ENCODE data around the gene SIRT7.
"Not testable (repeated sequence)": the region's sequence is repeated elsewhere in the genome, so short reads cannot be mapped to it uniquely, and the experiment has no call there.

SIRT7 gene

DNA sequence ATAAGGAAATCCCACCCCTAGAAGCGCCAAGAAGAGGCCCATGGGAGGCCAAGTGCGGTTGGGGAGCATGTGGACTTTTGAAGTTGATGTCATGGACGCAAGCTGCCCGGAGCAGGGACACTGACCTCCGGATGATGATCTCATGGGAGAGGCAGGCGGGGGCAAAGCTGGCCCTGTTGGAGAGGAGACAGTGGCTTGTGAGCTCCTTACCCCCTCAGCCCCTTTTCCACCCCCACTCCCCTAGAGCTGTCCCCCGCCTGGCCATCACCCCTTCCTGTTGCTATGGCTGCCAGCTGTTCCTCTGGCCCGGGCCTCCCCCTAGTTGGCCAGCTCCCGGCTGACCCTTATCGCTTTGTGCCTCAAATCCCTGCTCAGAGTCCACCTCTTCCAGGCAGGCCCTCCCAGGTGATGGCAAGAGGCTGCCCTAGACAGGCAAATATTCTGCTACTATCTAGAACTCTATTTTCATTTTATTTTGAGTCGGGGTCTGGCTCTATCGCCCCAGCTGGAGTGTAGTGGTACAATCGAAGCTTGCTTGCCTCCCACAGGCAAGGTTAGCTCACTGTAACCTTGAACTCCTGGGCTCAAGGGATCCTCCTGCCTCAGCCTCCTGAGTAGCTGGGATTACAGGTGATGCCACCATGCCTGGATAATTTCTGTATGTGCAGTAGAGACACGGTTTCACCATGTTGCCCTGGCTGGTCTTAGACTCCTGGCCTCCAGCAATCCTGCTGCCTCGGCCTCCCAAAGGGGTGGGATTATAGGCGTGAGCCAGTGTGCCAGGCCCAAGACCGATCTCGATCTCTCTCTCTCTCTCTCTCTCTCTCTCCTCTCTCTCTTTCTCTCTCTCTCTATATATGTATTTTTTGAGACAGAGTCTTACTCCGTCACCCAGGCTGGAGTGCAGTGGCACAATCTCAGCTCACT is 36.4 kb upstream of the SIRT7 start:
- DNase-seq: no peak

DNA sequence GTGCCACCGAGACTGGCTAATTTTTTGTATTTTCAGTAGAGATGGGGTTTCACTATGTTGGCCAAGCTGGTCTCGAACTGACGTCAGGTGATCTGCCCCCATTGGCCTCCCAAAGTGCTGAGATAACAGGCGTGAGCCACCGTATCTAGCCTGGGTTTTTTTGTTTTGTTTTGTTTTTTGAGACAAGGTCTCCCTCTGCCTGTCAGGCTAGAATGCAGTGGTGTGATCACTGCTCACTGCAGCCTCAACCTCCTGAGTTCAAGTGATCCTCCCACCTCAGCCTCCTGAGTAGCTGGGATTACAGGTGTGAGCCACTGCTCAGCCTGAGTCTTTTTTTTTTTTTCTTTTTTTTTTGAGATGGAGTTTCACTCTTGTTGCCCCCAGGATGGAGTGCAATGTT is 35.5 kb upstream of the SIRT7 start:
- DNase-seq: not testable (repeated sequence)

DNA sequence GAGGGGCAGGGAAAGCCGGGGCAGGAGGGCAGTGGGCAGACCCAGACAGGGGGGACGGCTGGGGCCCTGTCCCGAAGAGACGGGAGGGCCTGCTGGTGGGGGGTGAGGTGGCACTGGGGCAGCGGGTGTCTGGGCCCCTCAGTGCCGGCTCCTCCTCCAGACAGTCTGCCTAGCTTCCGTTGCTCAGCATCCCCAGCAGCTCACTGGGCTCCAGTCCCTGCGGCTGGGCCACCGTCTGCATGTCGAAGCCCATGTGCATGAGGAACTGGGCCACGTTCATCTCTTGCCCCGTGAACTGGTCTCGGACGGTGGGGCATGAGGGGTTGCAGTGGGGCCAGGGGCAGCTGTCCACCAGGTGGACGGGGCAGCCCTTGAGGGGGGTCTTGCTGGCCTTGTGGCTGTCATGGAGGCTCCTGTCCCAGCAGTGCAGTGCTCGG is 34.8 kb upstream of the SIRT7 start:
- DNase-seq: no peak

DNA sequence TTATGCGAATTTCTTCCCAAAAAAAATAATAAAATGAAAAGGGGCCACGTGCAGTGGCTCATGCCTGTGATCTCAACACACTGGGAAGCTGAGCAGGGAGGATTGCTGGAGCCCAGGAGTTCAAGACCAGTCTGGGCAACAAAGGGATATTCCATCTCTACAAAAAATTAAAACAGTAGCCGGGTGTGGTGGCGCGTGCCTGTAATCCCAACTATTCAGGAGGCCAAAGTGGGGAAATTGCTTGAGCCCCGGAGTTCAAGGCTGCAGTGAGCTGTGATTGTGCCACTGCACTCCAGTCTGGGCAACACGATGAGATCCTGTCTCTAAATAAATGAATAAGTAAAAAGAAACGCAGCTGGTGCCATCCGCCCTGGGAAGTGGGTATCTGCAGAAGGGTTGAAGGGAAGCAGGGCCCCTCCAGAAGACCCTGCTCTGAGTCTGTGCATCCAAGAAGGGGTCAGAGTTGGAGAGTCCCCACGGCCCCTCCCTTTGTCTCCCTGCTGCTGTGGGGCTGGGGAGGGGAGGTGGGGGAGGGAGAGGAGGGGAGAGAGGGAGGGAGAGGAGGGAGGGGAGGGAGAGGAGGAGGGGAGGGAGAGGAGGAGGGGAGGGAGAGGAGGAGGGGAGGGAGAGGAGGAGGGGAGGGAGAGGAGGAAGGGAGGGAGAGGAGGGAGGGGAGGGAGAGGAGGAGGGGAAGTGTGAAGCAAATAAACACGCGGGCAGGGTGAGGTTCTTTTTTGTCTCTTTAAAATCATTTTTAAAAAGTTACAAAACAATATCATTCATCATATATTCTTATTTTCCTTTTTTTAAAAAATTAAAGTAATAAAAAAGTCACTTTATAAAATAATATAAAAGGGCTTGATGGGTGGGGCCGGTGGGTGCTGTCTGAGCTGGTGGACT is 34.1 kb upstream of the SIRT7 start:
- no peak for DNase-seq

DNA sequence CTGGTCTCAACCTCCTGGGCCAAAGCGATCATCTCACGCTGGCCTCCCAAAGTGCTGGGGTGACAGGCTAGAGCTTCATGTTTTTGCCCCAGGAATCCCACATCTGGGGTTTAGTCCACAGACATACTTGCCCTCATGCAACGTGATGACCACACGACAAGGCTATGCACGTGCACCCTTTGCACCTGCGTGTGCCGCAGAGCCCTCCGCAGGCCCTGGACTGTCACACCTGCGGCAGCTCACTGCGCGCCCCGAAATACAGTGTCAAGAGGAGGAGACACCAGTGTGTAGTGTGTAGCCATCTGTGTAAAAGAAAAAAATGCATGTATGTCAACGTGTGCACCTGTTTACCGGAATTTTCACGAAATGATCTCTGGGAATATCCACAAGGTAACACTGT is 32.5 kb upstream of the SIRT7 start:
- DNase-seq: no peak

DNA sequence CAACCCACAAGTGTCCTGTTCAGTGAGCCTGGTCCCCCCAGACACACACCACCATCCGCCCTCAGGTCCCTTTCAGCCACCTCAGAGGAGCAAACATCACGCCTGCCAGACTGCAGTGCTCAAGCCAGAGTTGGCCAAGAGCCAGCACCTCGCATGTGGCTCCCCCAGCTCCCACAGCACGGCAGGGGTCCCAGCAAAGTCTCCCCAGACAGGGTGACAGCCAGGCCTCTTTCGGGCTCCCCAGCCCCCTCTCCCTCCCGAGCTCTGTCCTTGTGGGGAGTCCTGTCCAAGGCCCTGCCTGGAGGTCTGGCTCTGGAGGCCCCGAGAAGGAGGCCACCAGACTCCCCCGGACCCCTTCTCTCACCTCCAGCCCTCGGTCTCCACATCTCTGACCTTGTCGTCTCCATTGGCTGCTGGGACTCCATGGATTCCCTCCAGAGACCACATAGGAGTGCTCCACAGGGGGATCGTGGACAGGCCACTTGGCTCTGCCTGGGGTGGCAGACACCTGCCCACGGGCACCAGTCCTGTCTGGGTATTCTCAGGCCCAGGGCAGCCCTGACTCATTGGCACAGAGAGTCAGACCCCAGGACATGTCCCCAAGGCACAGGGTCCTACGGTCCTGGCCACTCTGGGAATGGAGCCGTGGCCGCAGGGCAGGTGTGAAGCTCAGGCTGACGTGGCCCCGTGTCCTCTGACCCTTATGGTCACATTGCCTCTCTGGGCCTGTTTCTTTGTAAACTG is 30.8 kb upstream of the SIRT7 start:
- no peak for DNase-seq

DNA sequence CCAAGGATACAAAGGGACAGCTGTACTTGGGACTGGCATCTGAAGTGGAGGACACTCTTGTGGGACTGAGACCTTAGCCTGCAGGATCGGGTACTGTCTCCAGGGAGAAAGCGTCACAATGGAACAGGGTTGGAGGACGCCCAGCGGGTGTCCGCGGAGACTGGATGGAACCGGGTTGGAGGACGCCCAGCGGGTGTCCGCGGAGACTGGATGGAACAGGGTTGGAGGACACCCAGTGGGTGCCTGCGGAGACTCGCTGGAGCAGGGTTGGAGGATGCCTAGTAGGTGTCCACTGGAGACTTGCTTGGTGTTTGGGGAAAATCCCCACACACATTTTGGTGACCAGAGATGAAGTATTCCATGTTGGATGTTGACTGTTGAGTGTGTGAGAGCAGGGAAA is 29.2 kb upstream of the SIRT7 start, which contains the start of gene MYADML2:
Gene MYADML2 (minus strand): TSS at position 45 of the 400 bp plus-strand sequence. CDS start 5,492 bp downstream, outside the sequence.
- no peak for DNase-seq

DNA sequence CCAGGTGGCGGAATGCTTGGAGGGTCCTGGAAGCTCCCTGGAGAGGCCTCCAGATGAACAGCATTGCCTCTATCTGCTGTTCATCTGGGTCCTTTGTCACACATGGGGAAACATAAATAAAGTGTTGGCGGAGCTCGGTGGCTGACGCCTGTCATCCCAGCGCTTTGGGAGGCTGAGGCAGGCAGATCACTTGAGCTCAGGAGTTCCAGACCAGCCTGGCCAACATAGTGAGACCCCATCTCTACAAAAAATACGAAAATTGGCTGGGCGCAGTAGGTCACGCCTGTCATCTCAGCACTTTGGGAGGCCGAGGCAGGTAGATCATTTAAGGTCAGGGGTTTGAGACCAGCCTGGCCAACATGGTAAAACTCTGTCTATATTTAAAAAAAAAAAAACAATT is 26.9 kb upstream of the SIRT7 start:
- DNase-seq: no peak

DNA sequence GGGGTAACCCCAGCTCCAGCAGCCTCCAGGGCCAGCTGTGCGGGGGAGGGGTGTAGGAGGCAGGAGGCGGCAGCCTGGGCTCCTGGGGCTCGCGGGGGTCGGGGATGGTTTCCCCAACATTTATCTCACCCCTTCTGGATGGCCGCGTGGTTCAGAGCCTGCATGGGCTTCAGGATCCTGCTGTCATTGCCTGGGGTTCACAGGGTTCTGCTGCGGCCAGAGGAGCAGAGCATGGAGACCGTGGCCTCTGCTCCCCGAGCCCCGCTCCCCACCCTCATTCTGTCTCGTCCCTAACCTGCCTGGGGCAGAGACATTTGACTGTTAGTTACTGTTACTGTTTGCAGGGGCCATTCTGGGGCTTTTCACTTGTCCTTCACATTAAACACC is 24.2 kb upstream of the SIRT7 start:
- DNase-seq: no peak

DNA sequence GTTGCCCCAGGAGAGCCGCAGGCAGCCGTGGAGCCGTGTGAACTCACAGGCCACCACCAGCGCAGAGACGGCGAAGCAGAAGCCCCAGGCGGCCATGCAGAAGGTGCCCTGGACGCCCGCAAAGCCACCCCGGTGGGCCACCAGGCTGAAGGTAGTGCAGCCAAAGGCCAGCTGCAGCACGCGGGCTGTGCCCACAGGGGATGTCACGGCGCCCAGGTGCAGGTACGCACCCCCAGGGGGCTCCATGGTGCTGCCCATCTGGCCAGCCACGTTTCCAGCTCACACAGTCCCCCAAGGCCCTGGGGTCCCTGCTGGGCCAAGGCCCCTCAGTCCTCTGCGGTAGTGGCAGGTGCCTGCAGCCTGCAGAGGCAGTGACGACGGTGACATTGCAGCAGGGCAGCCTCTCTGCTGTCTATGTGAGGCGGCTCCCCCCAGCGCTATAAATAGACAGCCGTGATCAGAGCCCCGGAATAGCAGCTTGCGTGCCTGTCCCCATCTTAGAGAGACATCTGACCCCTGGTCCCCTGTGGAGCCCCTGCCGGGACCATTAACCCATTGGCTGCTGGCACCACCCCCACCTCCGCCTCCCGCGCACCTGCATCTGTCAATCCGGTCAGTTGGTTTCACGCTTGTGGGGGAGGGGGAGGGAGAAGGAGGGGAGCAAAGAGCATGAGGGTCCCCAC is 23.6 kb upstream of the SIRT7 start:
- DNase-seq: no peak

DNA sequence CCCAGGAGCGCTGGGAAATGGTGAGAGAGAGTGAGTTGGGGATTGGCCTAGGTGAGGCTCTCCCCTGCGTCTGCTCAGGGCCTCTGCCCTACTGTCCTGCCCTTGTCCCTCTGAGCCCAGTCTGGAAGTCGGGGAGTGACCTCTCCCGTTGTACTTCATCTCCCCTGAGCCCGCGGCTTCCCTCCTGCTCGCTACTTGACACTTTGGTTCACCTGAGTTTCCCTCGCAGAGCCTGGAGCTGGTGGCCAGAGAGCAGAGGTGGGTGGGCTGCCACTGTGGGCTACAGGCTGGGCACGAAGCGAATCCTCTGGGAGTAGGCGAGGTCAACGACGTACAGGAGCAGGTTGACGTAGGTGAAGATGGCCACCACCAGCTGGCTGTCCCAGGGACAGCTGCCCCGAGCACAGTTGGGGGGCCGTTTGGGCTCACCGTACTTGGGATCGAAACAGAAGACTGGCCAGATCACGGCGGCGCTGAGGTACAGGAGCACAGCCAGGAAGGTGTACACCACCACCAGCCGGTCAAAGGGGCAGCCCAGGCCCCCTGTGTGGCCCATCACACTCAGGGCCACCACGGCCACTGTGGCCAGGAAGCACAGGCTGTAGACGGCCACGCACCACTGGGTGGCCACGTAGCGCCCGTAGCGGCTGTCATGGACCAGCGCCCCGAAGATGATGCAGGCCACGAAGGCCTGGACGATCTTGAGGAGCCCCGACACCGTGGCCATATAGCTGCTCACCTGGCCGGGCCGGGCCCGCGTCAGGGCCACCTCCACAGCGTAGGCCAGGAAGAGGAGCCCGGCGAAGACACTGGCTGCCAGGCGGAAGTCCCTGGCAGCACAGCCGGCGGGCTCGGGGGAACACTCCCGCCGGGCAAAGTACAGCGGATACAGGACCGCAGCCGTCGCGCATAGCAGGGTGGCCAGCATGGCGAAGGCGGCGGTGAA is 22.8 kb upstream of the SIRT7 start:
- no peak for DNase-seq

DNA sequence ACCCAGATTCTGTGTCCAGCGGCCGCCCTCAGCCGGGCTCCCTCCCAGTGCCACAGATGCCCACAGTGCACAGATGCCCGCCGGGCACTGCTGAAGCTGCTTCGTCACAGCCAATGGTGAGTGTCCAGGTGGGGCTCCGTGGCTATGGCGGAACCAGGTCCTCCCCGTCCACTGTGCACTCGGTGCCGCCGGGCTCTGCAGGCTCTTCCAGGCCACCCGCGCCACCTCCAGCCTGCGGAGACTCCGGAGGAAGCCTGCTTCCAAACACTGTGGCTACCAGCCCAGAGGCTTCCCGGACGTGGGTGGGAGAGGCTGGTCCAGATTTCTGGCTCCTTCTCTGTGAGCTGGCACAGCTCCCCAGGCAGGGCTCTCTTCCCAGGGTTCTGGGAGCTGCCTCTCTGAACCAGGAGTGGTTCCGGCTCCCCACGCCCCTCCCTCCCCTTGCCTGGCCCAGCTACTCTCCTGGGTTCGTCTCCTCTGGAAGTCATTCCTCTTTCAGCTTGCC is 22.0 kb upstream of the SIRT7 start:
- DNase-seq: no peak

DNA sequence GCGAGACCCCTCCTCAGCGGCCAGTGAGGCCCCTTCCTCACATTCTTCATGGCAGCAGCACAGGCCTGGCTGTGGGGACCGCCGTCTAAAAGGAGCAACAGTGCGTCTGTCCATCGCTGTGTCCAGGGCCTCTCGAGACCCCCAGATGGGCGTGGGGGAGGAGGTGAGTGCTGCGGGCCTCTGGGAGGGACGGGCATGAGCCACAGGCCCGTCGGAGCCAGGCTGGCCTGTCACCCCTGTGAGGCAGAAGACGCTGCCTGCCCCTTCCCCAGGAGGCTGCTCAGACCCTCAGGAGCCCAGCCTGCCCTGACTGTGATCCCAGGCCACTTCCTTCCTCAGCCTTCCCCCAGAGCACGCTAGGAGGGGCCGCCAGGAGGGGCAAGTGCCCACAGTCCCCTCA is 21.2 kb upstream of the SIRT7 start:
- no peak for DNase-seq

DNA sequence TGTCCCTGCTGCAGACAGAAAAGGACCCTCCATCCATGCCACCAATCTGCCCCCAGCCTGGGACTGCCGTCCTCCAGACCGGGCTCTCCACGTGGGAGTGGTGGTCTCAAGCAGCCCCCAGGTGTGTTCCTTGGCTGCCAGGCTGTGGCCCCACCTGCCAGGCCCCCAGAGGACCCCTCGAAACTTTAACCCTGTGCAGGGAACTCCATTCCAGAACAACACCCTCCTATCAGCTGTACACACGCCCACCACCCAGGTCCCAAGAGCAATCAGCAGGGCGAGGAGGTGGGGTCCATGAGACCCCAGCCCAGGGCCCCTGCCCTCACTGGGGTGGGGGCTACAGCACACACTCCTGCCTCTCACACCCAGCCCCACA is 17.7 kb upstream of the SIRT7 start:
- DNase-seq: no peak

DNA sequence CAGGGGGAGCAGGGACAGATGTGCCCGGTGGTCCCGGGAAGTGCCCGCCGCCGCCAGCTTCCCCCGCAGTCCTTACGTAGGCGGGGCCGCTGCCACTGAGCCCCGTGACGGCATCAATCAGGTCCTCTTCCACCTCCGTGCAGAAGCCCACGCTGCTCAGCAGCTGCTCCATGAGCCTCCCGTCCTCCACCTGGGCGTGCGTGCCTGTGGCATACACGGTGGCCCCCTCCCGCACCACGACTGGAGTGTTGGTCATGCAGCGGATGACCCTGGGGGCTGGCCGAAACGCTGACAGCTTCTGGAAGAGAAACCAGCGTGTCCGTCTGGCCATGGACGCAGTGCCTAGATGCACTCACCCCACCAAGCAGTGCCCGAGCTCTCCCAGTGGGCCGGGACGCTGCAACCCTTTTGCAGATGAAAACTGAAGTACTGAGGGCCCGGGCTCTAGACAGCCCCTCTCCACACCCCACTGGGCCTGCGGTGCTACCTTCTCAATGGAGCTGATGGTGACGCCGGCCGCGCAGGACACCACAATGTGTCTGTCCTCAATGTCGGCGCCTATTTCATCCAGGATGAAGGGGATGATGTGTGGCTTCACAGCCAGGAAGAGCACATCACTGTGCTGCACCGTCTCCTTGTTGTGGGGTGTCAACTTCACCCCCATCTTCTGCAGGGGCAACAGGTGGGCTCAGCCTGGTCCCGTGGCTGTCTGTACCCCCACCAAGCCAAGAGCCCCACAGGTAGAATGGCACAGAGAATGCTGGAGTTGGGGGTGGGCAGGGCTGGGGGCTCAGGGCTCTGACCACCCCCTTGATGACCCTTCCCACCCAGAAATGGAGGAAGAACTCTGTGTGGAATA is 17.1 kb upstream of the SIRT7 start:
- no peak for DNase-seq

DNA sequence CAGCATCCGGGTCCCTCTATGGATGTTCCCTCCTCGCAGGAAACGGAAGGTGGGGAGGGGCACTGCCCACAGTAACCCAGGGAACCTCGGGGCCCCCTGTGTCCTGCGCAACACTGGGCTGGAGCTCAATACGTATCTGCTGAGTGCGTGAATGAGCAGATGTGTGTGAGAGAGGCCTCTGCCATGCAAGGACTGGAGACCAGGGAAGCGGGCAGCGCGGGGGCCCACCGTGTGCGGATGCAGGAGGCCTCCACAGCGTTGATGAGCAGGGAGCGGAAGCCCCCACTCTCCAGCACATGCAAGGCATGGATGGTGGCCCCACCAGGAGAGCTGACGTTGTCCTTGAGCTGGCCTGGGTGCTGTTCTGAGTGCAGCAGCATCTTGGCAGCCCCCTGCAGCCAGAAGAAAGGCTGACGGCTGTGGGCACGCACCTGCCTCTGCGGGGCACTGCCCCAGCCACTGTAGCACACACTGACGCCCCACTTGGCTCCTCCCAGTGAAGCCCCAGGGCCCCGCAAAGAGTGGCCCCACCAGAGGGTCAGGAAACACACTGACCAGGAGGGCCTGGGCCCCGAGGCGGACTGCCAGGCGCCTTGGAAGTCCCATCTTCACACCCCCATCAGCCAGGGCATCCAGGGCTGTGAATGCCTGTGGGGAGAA is 16.3 kb upstream of the SIRT7 start:
- DNase-seq: no peak

DNA sequence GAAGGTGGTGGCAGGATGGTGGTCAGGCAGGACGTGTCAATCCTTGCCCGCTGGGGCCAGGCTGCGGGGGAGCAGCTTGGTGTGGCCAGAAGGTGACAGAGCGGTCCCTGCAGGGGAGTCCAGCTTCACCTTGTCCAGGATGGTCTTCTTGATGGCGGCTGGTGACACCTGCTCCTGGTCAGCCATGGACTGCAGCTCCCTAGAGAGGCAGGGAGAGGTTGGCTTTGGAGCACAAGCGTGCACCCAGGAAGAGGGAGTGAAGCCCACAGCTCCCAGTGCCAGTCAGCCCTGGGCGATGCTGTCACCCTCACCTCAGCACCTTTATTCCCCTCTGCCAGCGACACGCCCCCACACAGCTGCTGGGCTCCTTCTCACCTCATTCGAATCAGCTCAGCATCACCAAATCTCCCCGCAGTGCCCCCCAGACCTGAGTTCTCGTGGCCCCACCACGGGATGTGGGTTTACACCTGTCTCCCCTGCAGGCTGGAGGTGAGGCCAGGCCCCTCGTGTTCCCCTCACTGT is 15.3 kb upstream of the SIRT7 start:
- DNase-seq: no peak

DNA sequence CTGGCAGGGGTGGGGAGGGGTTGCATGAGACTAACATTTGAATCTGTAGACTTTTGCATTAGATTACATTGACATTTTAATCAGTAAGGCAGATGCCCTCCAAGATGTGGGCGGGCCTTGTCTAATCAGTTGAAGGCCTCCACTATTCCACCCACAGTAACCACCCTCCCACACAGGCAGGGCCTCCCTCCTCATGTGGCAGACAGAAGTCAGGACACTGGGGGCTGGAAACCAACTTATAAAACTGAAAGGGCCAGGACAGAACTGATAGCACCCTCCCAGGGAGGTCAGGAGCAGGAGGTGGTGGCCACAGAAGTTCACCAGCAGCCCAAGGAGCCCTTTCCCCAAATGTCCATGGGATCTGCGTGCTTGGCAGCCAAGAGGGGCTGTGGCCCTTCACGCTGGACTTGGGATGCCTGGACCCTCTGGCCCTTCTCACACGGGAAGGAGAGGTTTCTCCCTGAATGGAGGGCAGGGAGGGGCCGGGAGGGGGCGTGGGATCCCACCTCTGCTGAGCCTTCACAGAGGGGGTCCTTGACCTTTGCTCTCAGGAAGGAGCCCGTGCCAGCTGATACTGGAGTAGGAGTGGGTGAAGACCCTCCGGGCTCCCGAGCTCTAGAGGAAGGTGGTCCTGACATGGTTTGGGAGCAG is 14.5 kb upstream of the SIRT7 start:
- no peak for DNase-seq

Measured in activated CD4-positive, alpha-beta T cell treated with anti-CD3 and anti-CD28 coated beads for 4 hours (primary cell).